ENCODE data around the gene CDC6. TPM values are rescaled to one million over a fixed set of nuclear protein-coding genes. Genes with fewer than 3 reads are reported as not detected.
A peak's percentile ranks its signal among the peaks of the same experiment; 100 is the strongest.

CDC6 gene
- total RNA-seq, 6 donors from 2014 or later = 1.1 to 5.1 (median 2.3) TPM

GRCh38 chr17:40247926-40248495 is 39.7 kb upstream of the CDC6 start:
- WGBS, 2 donors = 77% methylated on average over 7 of the region's 7 CpGs
- H3K4me1 ChIP-seq = peaks cover 7 to 26% (median 14%) of the 10 kb centered on the region in 4 donors
- H3K4me3 ChIP-seq = no peak overlapping the region
- H3K27ac ChIP-seq = no peak overlapping the region
- H3K36me3 ChIP-seq = no peaks in the 10 kb centered on the region
- DNase-seq = peak in 1 of 2 donors; percentile 72
- H3K27me3 ChIP-seq = no peaks in the 10 kb centered on the region
- no peaks in the 10 kb centered on the region for H3K9me3 ChIP-seq
- no peak for TF ChIP-seq POLR2A (IDR thresholded peaks at IDR 0.05)
- TF ChIP-seq POLR2AphosphoS5 (IDR thresholded peaks at IDR 0.05) = no peak
- no peak for TF ChIP-seq CTCF (IDR thresholded peaks at IDR 0.05)
- no peak for TF ChIP-seq EP300 (IDR thresholded peaks at IDR 0.05)
- no peak for ATAC-seq (ENCODE audit: low FRiP score in 2 of 2)

- Histone ChIP-seq H3K27ac (no peak overlapping the region), H3K27me3 (no peaks in the 10 kb centered on the region), H3K4me3 (no peak overlapping the region), H3K9me3 (no peaks in the 10 kb centered on the region), H3K36me3 (no peaks in the 10 kb centered on the region), H3K4me1 (peaks cover 7 to 22% (median 14%) of the 10 kb centered on the region in 4 donors)
- no peak for ATAC-seq (ENCODE audit: low FRiP score in 2 of 2)
- WGBS, 2 donors = 94 to 100% methylated on average over 1 of the region's 1 CpG
- TF ChIP-seq POLR2AphosphoS5 (IDR thresholded peaks at IDR 0.05) = no peak
- no peak for TF ChIP-seq POLR2A (IDR thresholded peaks at IDR 0.05)
- TF ChIP-seq CTCF (IDR thresholded peaks at IDR 0.05) = no peak
- no peak for TF ChIP-seq EP300 (IDR thresholded peaks at IDR 0.05)
- DNase-seq = no peak
Measured at GRCh38 chr17:40248507-40248906, 39.2 kb upstream of the CDC6 start.

GRCh38 chr17:40251576-40251975 is 36.1 kb upstream of the CDC6 start:
- Histone ChIP-seq H3K36me3 (peaks cover under 1 to 5% (median 4%) of the 10 kb centered on the region in 4 donors), H3K4me1 (peaks cover 7 to 17% (median 12%) of the 10 kb centered on the region in 4 donors), H3K9me3 (no peaks in the 10 kb centered on the region), H3K4me3 (no peak overlapping the region), H3K27me3 (no peaks in the 10 kb centered on the region), H3K27ac (no peak overlapping the region)
- no peak for TF ChIP-seq POLR2AphosphoS5 (IDR thresholded peaks at IDR 0.05)
- no peak for TF ChIP-seq POLR2A (IDR thresholded peaks at IDR 0.05)
- TF ChIP-seq EP300 (IDR thresholded peaks at IDR 0.05) = no peak
- ATAC-seq (ENCODE audit: low FRiP score in 2 of 2) = peak in 1 of 2 donors; percentile 88
- DNase-seq = no peak

GRCh38 chr17:40253565-40253964 is 34.1 kb upstream of the CDC6 start:
- Histone ChIP-seq H3K27ac (no peak overlapping the region), H3K27me3 (no peaks in the 10 kb centered on the region), H3K9me3 (no peaks in the 10 kb centered on the region), H3K36me3 (peaks cover 14 to 24% (median 20%) of the 10 kb centered on the region in 4 donors), H3K4me3 (no peak overlapping the region), H3K4me1 (peaks cover 7 to 12% (median 9%) of the 10 kb centered on the region in 4 donors)
- ATAC-seq (ENCODE audit: low FRiP score in 2 of 2) (no peak), DNase-seq (no peak)
- WGBS, 2 donors = 91 to 92% methylated on average over 3 of the region's 3 CpGs
- TF ChIP-seq POLR2AphosphoS5 (IDR thresholded peaks at IDR 0.05) = no peak
- TF ChIP-seq POLR2A (IDR thresholded peaks at IDR 0.05) = no peak
- no peak for TF ChIP-seq CTCF (IDR thresholded peaks at IDR 0.05)
- TF ChIP-seq EP300 (IDR thresholded peaks at IDR 0.05) = no peak

- Histone ChIP-seq H3K27me3 (no peaks in the 10 kb centered on the region), H3K4me1 (no peaks in the 10 kb centered on the region), H3K36me3 (peaks cover 32 to 80% (median 58%) of the 10 kb centered on the region in 4 donors), H3K4me3 (no peak overlapping the region), H3K9me3 (no peaks in the 10 kb centered on the region), H3K27ac (no peak overlapping the region)
- TF ChIP-seq POLR2A (IDR thresholded peaks at IDR 0.05) = no peak
- TF ChIP-seq EP300 (IDR thresholded peaks at IDR 0.05) = no peak
- TF ChIP-seq POLR2AphosphoS5 (IDR thresholded peaks at IDR 0.05) = no peak
- no peak for TF ChIP-seq CTCF (IDR thresholded peaks at IDR 0.05)
- WGBS, 2 donors = 93 to 94% methylated on average over 2 of the region's 2 CpGs
- DNase-seq (no peak), ATAC-seq (ENCODE audit: low FRiP score in 2 of 2) (no peak)
Measured at GRCh38 chr17:40259505-40259904, 28.2 kb upstream of the CDC6 start.
